HepG2 (cell line): ENCODE results near the gene GTF2H4.

Experiments
- EEA1 ChIP-seq: sonication (generic); formaldehyde crosslinking; IDR thresholded peaks from 2 replicates; pipeline ENCODE4 v1.5.1; 2020; ENCODE audit warnings: mild to moderate bottlenecking, missing genetic modification reagents, borderline replicate concordance
- PITX1 ChIP-seq: sonication (generic); formaldehyde crosslinking; IDR thresholded peaks from 2 replicates; pipeline ENCODE4 v1.5.1; 2020; ENCODE audit warnings: mild to moderate bottlenecking, missing genetic modification reagents
- POLR2A ChIP-seq, 2 experiments: IDR thresholded peaks; 2 replicates each; pipeline ENCODE4 v1.6.1; 2011; ENCODE audit warnings: low read depth in 2 of 2, low read length in 2 of 2, mild to moderate bottlenecking in 1 of 2, moderate library complexity in 1 of 2; ENCODE audit not compliant: insufficient read depth in 1 of 2
- SMAD3 ChIP-seq: sonication (generic); formaldehyde crosslinking; IDR thresholded peaks from 2 replicates; pipeline ENCODE4 v1.4.0; 2020; ENCODE audit warnings: missing genetic modification reagents
- ZFY ChIP-seq: sonication (generic); formaldehyde crosslinking; IDR thresholded peaks from 2 replicates; pipeline ENCODE4 v1.4.0; 2020; ENCODE audit warnings: missing genetic modification reagents
- ZNF121 ChIP-seq: sonication (generic); formaldehyde crosslinking; IDR thresholded peaks from 2 replicates; pipeline ENCODE4 v1.5.0; 2020; ENCODE audit warnings: mild to moderate bottlenecking, missing genetic modification reagents
- ZNF598 ChIP-seq: sonication (generic); formaldehyde crosslinking; IDR thresholded peaks from 2 replicates; pipeline ENCODE4 v1.5.1; 2020; ENCODE audit warnings: mild to moderate bottlenecking, missing genetic modification reagents, borderline replicate concordance
- TF ChIP-seq, protein P1 (sequence below): sonication (generic); formaldehyde crosslinking; IDR thresholded peaks from 2 replicates; pipeline ENCODE4 v1.4.0; 2020; ENCODE audit warnings: missing genetic modification reagents
- TF ChIP-seq, protein P2 (sequence below): sonication (generic); formaldehyde crosslinking; conservative IDR thresholded peaks from 2 replicates; pipeline ENCODE4 v1.4.0; 2020; ENCODE audit warnings: missing genetic modification reagents

DNA sequence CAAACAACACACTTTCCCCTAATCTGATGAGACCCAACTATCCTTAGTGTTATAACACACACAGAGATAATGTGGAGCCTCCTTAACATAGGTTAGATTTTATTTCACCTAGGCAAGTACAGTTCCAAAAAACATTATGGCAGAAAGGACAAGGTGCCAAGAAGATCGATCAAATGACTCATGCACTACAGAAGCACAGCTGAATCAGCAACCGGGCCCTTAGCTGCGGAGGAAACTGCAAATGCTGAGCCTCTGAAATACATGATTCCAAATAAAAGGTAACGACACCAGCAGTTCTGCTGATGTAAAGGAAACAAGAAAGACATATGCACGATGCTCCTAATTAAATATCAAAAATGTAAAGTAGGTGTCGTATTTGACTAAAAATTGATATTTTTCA lies 55.6 kb downstream of the GTF2H4 start:
- TF ChIP-seq SMAD3 (CRISPR knock-in tag): no peak
- TF ChIP-seq ZNF121 (CRISPR knock-in tag): no peak
- TF ChIP-seq POLR2A (IDR thresholded peaks at IDR 0.05; ENCODE audit: insufficient read depth in 1 of 2, low read depth in 2 of 2, low read length in 2 of 2): no peak
- TF ChIP-seq PITX1: no peak
- TF ChIP-seq ZNF598 (CRISPR knock-in tag): no peak
- TF ChIP-seq, protein P1, sequence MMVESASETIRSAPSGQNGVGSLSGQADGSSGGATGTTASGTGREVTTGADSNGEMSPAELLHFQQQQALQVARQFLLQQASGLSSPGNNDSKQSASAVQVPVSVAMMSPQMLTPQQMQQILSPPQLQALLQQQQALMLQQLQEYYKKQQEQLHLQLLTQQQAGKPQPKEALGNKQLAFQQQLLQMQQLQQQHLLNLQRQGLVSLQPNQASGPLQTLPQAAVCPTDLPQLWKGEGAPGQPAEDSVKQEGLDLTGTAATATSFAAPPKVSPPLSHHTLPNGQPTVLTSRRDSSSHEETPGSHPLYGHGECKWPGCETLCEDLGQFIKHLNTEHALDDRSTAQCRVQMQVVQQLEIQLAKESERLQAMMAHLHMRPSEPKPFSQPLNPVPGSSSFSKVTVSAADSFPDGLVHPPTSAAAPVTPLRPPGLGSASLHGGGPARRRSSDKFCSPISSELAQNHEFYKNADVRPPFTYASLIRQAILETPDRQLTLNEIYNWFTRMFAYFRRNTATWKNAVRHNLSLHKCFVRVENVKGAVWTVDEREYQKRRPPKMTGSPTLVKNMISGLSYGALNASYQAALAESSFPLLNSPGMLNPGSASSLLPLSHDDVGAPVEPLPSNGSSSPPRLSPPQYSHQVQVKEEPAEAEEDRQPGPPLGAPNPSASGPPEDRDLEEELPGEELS (CRISPR knock-in tag): no peak
- TF ChIP-seq ZFY: no peak
- TF ChIP-seq, protein P2, sequence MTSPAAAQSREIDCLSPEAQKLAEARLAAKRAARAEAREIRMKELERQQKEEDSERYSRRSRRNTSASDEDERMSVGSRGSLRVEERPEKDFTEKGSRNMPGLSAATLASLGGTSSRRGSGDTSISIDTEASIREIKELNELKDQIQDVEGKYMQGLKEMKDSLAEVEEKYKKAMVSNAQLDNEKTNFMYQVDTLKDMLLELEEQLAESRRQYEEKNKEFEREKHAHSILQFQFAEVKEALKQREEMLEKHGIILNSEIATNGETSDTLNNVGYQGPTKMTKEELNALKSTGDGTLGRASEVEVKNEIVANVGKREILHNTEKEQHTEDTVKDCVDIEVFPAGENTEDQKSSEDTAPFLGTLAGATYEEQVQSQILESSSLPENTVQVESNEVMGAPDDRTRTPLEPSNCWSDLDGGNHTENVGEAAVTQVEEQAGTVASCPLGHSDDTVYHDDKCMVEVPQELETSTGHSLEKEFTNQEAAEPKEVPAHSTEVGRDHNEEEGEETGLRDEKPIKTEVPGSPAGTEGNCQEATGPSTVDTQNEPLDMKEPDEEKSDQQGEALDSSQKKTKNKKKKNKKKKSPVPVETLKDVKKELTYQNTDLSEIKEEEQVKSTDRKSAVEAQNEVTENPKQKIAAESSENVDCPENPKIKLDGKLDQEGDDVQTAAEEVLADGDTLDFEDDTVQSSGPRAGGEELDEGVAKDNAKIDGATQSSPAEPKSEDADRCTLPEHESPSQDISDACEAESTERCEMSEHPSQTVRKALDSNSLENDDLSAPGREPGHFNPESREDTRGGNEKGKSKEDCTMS (CRISPR knock-in tag): no peak
- no peak for TF ChIP-seq EEA1
